Limb (tissue), 2 donors: ENCODE data around the gene ADAMTS3.
A peak's percentile ranks its signal among the peaks of the same experiment; 100 is the strongest.

Experiments
- DNase-seq, 2 donors: peaks; one replicate each; pipeline ENCODE4 v3.0.0-alpha.2; 2016; ENCODE audit errors: extremely low spot score in 2 of 2

The ADAMTS3 gene

DNA sequence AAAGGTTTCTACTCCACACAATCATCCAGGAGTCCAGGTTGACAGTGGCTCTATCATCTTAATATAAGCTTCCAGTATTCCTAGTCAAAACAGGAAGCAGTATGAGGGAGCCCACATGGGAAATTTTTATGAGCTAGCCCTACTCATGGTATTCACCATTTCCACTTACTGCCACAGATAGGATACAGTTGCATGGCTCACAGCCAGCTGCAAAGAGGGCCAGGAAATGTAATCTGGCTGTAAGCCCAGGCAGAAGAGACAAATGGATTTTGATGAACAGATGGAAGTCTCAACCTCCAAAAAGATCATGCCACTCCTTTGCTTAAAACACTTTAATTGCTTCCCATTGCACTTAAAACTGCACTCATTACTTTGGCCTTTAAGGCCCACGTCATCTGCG is 150.6 kb downstream of the ADAMTS3 start:
- peak; percentile 55 to 61 for DNase-seq

DNA sequence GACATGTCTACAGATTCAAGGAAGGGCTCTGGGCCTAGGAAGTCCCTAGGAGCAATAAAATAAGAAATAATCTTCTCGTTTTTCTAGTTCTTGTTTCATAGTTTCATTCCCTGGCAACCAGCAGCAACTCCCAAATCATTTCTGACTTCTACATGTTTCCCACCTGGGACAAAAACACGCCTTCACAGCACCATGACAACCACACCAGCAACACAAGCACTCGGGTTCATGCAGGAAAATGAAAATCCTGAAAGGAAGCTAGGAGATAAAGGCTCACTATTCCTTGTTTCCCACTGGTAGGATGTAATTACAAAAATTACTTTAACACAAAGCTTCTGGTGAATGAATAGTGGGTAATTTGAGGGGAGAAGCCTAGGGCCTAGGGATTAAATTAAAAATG is 158.9 kb downstream of the ADAMTS3 start:
- DNase-seq: peak; percentile 34 to 53

DNA sequence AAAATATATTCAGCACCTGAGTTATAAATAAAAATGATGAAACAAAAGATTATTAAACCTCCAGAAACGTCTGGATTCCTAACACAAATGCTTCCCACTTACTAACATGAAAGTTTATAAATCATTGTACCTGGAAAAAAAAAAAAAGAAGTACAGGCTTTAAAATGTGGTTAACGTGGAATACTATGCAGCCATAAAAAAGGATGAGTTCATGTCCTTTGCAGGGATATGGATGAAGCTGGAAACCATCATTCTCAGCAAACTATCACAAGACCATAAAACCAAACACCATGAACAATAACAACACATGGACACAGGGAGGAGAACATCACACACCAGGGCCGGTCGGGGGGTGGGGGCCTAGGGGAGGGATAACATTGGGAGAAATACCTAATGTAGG is 160.5 kb downstream of the ADAMTS3 start:
- no peak for DNase-seq

DNA sequence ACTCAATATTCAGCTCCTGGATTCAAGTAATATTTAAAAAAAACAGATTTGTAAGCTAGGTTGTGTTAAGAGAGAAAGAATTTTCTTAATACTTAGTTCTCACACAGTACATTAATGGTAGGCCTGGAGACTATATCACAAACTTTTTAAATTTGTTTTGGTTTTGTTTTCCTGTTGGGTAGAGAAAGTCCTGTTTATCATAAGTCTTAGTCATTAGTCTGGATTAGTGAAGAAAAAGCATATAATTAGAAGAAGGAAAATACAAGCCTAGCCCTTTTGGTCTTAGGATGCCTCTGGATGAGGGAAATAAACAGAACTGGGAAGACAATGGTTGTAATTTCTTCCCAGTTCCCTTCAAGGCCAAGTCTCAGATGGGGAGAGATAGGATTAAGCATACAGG is 163.6 kb downstream of the ADAMTS3 start:
- no peak for DNase-seq

GRCh38 chr4:72397314-72397713 is 171.7 kb downstream of the ADAMTS3 start:
- DNase-seq: no peak

DNA sequence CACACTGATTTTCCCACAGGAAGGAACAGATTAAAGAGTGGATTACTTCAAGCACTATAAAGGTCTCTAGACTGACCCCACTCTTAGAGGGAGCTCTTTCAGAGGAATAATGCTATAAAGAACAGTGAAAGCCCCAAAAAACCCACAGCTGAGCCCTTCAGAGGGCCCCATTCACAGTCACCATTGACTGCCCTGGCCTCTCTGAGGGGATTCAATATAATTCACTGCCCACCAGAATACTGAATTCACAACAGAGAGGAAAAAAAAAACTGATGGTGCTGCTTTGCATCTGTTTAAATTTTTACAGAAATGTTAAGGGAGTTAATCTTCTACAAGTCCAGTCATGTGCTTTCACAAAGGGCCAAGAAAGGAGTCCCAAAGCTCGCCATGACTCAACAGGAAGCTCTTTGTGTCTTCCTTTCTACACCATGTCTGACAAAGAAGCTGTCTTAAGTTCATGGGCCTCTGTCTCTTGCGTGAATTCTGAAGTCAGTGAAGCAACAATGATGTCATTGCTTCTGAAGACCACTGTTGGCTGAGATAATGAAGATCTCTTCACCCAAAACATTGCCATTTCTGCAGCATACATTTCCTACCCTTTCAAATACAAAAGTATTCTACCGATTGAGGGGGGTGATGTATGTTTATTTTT is 174.9 kb downstream of the ADAMTS3 start:
- no peak for DNase-seq

DNA sequence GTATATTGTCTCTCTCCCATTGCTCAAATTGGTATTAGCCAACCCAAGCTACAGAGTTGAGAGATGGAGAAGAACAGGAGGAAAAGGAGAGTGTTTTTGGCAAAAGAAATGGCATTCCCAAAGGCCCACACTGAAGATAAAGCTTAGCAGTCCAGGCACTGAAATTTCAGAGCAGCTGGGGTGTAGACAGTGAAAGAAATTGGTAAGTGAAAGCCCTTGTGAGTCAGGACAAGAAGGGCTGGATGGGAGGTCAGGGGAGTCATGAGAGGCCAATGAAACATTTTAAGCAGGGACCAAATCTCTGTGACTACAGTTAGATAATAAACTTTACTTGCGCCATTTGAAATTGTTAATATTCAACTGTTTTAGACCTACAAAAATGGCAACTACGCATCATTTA is 177.7 kb downstream of the ADAMTS3 start:
- DNase-seq: no peak

DNA sequence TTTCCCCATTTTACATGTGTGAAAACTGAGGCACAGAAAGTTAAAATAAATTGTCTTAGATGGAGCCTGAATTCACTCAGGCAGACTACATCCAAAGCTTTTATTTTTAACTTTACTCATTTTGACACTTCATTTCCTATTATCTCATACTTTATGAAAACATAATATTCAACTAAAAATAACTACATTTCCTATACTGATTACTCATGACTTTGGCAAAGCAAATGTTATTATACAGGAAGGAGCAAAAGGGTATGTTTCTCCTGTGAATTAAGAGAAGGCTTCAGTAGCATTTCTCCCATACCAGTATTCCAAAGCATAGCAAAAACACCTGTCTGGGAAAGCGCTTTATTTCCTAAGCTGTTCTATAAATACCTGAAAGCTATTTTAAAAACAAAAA is 178.6 kb downstream of the ADAMTS3 start:
- peak in 1 of 2 donors; percentile 44 for DNase-seq

GRCh38 chr4:72388521-72388920 is 180.5 kb downstream of the ADAMTS3 start:
- no peak for DNase-seq

DNA sequence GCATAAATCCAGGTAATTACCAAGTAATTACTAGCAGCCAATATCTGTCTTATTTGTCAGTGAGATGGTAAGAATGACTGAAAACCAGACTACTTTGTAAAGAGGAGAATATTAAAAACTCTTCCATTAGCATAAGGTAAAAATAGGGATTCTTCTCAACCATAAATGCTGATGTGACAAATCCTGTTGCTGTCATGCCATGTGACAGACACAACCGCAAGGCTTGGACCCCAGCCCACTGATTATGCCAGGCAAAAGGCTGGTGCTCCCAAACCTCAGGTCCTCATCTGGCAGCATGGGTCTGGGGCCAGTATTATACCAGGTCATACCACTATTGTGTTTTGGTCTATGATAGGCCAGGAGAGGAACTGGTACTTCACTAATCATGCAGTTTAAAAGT is 181.1 kb downstream of the ADAMTS3 start:
- DNase-seq: no peak

DNA sequence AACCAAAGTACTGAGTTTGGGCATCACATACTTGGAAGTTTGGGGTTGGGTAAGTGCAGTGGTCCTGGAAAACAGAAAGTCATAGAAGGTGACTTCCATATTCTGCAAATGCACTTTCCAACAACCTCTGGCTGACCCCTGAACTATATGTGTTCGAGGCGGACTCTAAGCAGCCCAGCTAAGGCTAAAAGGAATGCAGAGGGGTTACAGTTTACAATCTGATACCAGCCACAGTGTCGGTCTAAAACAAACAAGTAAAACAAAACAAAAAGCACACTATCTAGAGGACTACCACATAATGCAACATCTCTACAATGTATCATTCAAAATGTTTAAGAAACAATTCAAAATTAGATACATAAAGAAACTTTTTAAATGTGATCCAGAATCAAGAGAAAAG is 185.6 kb downstream of the ADAMTS3 start:
- DNase-seq: no peak

GRCh38 chr4:72378901-72379300 is 190.1 kb downstream of the ADAMTS3 start:
- DNase-seq: no peak

DNA sequence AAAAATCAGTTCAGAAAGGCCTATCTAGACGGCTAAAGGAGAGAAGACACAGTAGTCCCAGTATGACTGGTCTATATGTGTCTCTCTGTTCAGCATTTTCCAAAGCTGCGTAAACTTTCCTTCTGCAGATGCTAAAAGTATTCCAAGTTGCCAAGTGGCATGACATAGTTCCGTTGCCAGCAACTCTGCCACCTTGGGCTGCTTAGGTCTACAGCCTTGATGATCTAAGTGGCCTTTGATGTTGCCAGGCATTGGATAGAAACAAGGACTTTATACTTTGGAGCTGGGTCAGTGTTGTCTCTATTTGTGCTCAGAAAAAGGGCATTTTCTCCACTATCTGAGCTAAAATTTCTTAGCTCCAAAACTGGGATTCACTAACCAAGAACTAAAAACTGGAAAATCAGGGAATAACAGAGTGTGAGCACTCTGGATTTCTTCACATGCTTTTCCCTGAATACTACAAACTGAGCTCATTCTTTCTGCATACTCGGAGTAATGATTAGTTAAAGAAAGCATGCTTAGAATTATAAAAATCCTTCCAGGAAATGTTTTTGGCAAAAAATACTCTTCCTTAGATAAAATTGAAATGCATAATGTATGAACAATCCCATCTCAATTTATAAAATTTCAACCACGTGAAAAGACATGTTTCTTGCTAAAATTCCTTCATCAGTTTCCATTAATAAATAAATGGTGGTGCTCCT is 191.4 kb downstream of the ADAMTS3 start:
- DNase-seq: no peak

DNA sequence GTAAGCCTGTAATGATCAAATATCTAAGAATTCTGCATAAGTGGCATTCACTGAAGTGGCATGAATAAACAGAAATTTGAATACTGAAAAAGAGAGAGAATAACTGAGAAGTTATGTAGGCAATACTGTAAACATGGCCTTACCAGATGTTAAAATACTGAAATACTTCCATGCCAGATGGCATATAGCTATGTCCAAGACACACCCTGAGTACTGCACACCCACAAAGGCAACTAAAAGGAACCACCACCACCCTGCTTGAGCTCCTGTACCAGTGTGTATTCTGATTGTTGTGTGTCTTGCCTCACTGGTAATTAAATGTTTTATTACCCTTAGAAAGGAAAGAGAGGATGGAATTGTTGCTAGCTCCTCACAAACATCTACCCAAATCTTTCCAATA is 192.1 kb downstream of the ADAMTS3 start:
- DNase-seq: no peak

- DNase-seq: no peak
Observed at GRCh38 chr4:72375073-72375736, 193.8 kb downstream of the ADAMTS3 start.

GRCh38 chr4:72374159-72374558 is 194.9 kb downstream of the ADAMTS3 start:
- no peak for DNase-seq

- no peak for DNase-seq
Observed at GRCh38 chr4:72366601-72367000, 202.4 kb downstream of the ADAMTS3 start.

DNA sequence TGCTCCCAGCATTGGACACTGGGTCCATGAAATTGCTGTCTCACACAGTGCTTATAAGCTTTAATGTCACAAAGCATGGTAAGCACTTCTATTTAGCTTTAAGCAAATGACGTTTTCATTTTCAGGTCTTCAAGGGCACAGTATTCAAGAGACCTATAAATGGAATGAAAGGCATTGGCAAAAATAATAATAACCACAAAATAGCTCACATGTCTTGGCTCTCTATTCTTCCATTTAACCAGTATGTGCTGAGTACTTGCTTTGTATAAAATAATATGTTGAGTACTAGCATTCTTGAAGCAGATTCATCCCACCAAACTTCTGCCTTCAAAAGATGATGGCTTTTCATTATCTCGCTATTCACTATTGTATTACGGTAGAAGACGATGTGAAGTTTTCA is 203.0 kb downstream of the ADAMTS3 start:
- no peak for DNase-seq

DNA sequence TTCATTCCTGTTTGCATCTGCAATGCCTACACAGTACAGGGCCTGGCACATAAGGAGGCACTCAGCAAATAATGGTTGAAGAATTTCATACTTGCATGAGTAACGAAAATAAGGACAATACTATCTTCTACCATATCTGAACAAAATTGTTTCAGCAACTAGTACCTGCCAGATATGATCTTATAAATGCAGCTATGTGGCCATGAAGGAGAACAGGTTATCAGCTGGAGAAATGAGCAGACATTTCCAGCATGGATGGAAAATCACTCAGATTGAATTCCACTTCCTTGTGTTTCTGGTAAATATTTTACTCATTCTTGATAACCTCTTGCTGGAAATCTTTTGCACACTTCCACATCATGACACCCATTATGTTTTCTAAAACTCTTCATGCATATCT is 204.0 kb downstream of the ADAMTS3 start:
- DNase-seq: no peak

GRCh38 chr4:72360075-72360474 is 208.9 kb downstream of the ADAMTS3 start:
- DNase-seq: no peak

DNA sequence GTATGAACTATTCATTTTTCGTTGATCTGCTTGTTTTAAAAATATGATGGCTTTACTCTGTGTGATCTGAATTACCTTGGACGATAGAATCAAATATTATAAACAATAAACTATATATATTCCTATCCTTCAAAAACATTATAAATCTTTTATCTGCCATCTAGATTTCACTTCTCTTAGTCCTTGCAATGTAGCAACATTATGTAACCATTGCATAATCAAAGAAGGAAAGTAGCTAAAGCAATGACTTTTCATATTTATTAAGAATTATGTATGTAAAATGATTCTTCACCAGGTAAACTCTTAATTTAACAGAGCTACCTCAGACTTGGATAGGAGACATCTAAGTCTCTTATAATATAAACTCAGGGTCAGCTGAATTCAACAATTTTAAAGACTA is 210.5 kb downstream of the ADAMTS3 start:
- no peak for DNase-seq

GRCh38 chr4:72357908-72358307 is 211.1 kb downstream of the ADAMTS3 start:
- no peak for DNase-seq

DNA sequence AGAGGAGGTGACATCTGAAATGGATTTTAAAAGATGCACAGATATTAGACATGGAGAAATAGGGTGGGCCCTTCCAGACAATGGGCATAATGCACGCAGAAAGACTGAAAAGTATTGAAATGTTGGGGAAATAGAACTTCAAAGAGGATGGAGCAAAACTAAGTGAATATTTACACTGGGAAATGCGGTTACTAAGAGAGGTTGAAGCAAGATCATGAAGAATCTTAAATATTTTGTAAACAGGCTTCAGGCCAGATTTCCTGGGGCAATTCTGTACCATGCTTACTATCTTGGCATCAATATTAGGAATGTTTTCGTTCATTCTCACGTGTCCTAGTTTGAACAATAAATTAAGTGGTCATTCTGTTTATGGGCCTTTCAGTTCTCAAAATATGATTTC is 216.3 kb downstream of the ADAMTS3 start:
- DNase-seq: no peak
